ENCODE data around the gene CSPG5.

CSPG5 gene, protein sequence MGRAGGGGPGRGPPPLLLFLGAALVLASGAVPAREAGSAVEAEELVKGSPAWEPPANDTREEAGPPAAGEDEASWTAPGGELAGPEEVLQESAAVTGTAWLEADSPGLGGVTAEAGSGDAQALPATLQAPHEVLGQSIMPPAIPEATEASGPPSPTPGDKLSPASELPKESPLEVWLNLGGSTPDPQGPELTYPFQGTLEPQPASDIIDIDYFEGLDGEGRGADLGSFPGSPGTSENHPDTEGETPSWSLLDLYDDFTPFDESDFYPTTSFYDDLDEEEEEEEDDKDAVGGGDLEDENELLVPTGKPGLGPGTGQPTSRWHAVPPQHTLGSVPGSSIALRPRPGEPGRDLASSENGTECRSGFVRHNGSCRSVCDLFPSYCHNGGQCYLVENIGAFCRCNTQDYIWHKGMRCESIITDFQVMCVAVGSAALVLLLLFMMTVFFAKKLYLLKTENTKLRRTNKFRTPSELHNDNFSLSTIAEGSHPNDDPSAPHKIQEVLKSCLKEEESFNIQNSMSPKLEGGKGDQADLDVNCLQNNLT

GRCh38 chr3:47578691-47579632, at the start of gene CSPG5:
CSPG5 (minus strand) TSS chr3:47578865; CDS start chr3:47578693, 172 bp downstream.
- DNase-seq: peak in 2 of 3 donors; percentile 52 to 75

DNA sequence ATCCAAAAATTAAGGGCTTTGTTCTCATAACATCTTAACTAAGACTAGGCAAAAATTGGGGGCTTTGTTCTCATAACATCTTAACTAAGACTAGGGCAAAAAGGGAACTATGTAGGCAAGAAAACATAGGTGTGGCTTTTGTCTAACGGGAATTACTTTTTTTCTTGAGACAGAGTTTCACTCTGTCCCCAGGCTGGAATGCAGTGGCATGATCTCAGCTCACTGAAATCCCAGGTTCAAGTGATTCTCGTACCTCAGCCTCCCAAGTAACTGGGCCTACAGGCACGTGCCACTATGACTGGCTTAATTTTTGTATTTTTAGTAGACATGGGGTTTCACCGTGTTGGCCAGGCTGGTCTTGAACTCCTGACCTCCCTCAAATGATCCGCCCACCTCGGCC, 49.8 kb upstream of the CSPG5 start:
- no peak for DNase-seq

DNA sequence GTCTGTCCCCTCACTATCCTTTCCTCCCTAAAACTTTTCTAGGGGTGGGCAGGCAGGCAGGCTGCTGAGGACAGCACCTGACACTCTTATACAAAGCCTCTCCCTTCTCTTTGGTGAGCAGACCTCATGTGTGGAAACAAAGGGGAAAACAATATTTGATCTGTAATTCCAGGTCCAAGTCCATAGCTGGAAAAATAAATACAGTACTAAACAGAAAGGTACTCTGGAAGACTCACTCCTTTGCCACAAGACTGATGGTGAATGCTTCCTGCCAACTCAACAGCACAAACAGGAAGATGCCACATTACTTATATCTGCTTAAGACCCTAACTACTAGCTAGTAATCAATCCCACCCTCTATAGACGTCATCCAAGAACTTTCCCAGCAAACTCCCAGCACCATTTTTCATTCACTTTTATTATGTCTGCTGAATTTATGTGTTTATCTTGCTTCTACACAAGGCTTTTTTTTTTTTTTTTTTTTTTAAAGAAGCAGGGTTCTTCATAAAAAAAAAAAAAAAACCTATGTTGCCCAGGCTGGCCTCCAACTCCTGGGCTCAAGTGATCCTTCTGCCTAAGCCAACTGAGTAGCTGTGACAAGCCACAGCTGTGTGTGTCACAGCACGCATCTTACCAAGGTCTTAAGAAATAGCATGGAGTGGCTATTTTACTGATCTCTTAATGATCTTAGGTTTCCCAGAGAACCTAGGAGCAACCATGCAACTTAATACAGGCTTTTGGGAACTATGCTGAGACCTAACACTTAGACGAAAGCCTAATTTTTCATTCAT, 44.2 kb upstream of the CSPG5 start:
- no peak for DNase-seq

DNA sequence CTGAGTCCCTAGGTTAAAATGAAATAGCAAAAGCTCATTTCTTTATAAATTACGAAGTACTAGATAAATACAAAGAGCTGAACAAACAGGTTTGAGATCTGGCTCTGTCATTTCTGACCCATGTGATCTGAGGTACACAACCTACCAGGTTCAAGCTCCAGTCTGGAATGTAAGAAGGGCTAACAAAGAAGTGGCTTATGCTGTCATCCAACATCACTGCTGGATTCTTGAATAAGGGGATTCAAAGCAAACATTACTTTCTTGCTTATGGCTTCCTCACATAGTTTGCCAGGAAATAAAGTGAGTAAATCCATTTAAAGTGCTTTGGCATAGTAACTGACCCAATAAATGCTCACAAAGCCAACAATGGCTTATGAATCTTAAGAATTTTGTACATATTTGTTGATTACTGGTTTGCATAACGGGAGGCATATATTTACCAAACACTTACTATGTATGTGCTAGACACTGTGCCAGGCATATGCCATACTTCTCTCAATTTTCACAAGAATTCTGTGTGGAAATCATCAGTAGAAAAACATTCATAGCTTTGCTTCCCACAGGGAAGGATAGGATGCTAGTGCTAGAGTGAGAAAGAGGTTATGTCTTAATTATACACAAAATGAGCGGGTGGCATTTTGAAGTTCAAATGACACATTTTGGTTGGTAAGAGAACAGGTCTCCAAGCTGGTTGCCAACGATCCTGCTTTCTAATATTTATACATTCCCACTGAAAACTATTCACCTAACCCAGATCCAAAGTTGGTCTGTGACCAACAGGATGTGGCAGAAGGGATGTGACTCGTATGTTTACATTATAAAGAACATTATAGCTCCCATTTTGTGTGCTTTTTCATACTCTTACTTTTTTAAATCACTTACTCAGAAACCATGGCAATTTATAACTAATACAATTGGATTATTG, 38.7 kb upstream of the CSPG5 start:
- DNase-seq: no peak

DNA sequence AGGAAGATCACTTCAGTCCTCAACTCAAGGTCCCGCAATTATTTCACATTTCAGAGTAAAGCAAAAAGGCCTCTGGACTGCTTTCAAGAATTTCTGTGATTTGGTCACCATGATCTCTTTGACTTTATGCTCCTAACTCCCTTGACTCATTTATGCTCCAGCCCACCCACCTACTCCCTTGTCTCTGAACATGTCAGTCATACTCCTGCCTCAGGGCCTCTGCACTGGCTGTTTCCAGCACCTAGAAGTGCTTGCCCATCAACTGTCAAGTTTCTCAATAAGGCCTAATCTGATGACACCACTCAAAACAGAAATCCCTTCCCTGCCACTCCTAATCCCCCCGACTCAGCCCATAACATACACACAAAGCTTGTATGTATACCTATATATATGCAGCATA, 36.1 kb upstream of the CSPG5 start:
- no peak for DNase-seq

DNA sequence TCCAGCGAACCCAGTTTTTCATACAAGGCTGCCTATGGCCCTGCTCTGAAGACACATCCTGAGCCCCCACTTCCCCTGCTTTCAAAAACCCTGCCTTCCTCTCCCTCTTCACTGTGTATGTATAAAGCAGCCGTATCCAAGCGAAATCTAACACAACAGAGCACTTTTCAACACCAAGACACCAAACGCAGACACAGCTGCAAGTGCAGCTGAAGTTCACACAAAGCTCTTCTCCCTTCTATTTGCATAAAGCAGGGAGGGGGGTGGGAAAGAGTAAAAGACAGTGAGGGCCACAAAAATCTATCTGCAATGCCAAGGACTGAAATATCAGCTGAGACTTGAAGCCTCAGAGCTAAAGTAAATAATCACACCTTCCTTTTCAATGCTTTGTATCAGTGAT, 35.1 kb upstream of the CSPG5 start:
- no peak for DNase-seq

DNA sequence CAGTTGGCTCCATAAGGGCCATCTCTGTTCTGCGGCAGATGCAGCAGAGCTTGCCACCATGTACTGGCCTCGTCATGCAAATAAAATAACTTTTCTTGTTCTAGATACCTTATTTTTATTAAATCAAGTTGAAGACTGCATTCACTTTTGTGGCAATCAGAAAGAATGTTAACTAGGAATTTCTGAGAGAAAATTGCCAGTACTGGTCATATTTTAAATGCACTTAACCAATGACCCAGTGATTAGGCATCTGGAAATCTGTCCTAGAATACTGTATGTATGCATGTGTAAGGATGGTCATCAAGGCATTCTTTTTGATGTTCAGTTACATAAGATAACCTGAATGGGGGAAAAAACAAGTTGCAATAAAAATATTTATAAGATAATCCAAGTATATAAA, 34.2 kb upstream of the CSPG5 start:
- DNase-seq: no peak

GRCh38 chr3:47612178-47612577, 33.5 kb upstream of the CSPG5 start:
- no peak for DNase-seq

- no peak for DNase-seq
These were observed 32.9 kb upstream of the CSPG5 start for GRCh38 chr3:47611576-47611975.

DNA sequence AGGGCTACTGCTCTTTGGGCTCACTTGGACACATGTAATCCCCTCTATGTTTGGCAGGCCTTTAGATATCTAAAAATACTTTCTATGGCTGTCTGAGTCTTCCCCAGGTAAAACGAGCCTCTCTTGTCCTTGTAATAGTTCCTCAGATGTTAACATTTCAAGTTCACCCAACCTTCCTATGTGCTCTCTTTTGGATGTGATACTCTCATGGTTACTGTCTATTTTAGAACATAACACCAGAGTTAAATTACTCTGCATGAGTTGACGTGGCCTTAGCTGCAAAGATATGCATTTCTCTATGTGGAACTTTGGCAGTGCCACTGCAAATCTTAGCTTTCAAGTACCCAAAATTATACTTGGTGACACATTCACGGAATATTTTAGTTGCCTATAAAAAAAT, 31.9 kb upstream of the CSPG5 start:
- no peak for DNase-seq

DNA sequence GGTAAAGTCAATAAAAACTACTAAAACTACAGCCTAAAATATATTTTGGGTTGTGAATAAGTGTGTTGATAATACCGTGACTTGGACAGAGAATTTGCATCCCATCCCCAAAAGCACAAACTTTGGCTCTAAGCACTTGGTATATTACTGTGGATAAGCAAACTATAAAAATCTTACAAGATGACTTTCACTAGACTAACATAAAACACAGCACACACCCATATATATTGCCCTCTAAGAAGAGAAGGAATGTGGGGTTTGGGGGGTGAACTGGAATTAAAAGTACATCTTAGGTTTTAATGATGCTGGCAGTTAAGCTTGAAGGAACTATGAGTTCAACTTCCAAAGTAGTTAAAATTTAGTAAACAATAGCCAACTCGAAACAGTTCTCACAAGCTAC, 28.7 kb upstream of the CSPG5 start:
- no peak for DNase-seq

GRCh38 chr3:47606165-47606564, 27.5 kb upstream of the CSPG5 start:
- no peak for DNase-seq

- no peak for DNase-seq
These were observed 27.0 kb upstream of the CSPG5 start for GRCh38 chr3:47605652-47606051.

- DNase-seq: no peak
These were observed 25.5 kb upstream of the CSPG5 start for GRCh38 chr3:47604145-47604544.

GRCh38 chr3:47603332-47603731, 24.7 kb upstream of the CSPG5 start:
- DNase-seq: no peak

- peak; percentile 42 to 49 (median 42) for DNase-seq
These were observed 22.6 kb upstream of the CSPG5 start for GRCh38 chr3:47601281-47601680.

DNA sequence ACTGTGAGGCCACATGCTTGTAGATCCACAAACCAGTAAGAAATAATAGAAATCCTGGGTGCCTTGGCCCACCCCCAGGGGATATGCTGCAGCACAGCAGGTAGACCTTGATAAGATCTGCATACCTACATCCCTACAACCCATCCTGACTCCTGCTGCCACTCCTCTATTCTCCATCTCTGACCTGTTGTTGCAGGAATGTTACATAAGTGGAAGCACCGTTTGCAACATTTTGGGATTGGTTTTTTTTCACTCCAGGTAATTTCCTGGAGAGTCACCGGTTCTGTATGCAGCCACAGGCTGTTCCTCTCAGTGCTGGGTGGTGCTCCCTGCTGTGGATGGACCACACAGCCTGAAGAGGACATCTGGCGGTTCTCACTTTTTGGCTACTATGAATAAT, 16.1 kb upstream of the CSPG5 start:
- DNase-seq: no peak

DNA sequence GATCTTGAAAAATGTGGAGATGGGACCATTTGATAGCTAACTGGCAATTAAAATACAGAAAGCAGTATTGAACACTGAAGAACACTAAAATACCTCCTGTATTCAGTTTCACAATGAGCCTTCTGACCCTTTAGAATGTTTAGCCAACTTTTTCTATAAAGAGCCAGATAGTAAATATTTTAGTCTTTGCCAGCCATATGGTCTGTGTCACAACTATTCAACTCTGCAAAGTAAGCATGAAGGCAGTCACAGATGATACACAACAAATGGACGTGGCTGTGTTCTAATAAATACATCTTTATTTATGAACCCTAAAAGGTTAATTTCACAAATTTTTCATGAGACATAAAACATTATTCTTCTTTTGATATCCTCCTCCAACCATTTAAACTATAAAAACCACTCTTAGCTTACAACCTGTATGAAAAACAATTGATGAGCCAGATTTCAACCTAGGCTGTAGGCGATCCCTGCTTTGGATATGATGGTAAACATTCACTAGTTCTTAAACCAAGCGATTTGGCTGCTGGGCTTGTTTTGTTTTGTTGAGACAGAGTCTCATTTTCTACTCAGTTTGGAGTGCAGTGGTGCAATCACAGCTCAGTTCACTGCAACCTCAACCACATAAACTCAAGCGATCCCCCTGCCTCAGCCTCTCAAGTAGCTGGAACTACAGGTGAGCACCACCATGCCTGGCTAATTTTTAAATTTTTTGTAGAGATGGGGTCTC, 13.6 kb upstream of the CSPG5 start:
- no peak for DNase-seq

GRCh38 chr3:47590216-47590615, 11.6 kb upstream of the CSPG5 start:
- DNase-seq: no peak

GRCh38 chr3:47588587-47588986, 9.9 kb upstream of the CSPG5 start:
- DNase-seq: peak in 1 of 3 donors; percentile 5

- DNase-seq: no peak
These were observed 9.4 kb upstream of the CSPG5 start for GRCh38 chr3:47588053-47588452.

All from suppressor macrophage treated with lipopolysaccharide for 1 hour (primary cell).